ENCODE measurements around the gene ARHGAP6. TPM values are rescaled to one million over a fixed set of nuclear protein-coding genes. Genes with fewer than 3 reads are reported as not detected.

The ARHGAP6 gene
- polyA plus RNA-seq, 3 donors = 0.31 to 1.1 (median 0.40) TPM

DNA sequence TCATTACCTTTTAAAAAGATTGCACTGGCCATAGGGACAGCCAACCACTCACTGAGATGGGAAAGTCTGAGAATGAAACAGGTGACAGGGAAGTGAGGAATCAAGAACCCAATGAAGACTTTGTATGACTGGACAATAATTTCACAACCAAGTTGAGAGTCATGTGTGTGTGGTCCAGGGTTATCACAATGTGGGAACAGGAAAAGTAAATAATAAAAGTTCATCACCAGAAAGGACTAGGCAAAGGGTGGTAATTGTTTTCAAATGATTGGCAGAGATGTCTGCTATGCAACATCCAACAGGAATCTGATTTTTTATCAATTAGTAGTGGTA is 243.2 kb downstream of the ARHGAP6 start:
- Mint-ChIP-seq H3K27ac (peak overlapping the region in 3 of 7 donors; percentile 31 to 66 (median 31)), H3K4me1 (peaks cover 24% of the 10 kb centered on the region), H3K4me3 (no peak overlapping the region), H3K36me3 (no peaks in the 10 kb centered on the region), H3K9me3 (peaks cover 0 to 12% (median 3%) of the 10 kb centered on the region in 7 donors), H3K27me3 (ENCODE audit: low read depth in 3 of 3) (peaks cover 16 to 19% (median 18%) of the 10 kb centered on the region in 3 donors)
- H3K9me3 ChIP-seq (replicated peaks in 1 of 2; ENCODE audit: control insufficient read depth in 1 of 2, insufficient read depth in 1 of 2, low read length in 2 of 2) = no peaks in the 10 kb centered on the region
- no peak overlapping the region for H3K4me3 ChIP-seq (replicated peaks in 1 of 3; ENCODE audit: low read depth in 2 of 3, low read length in 3 of 3)
- no peaks in the 10 kb centered on the region for H3K36me3 ChIP-seq (replicated peaks in 1 of 2; ENCODE audit: control insufficient read depth in 1 of 2, insufficient read depth in 2 of 2, low read length in 2 of 2)
- intact Hi-C loops (cut with micrococcal nuclease) = no loop called here
- peaks cover 15 to 21% of the 10 kb centered on the region in 2 donors for H3K27me3 ChIP-seq (ENCODE audit: control insufficient read depth in 2 of 2, insufficient read depth in 2 of 2, low read length in 2 of 2)
- H2AFZ ChIP-seq (ENCODE audit: insufficient read depth, low read depth, low read length, poor library complexity, severe bottlenecking) = no peak overlapping the region
- TF ChIP-seq CTCF (IDR thresholded peaks at IDR 0.05) = no peak
- no peak overlapping the region for H3K27ac ChIP-seq (ENCODE audit: low read depth in 1 of 2, low read length in 2 of 2)
- DNase-seq = peak in 2 of 3 donors; percentile 8 to 14
- no peak overlapping the region for H3K4me2 ChIP-seq (replicated peaks; ENCODE audit: extremely low read depth, low read length, poor library complexity, severe bottlenecking)
- H3K4me1 ChIP-seq (ENCODE audit: control insufficient read depth in 1 of 2, insufficient read depth in 2 of 2, low read length in 2 of 2) = peaks cover 6 to 12% of the 10 kb centered on the region in 2 donors
- no peaks in the 10 kb centered on the region for H3K79me2 ChIP-seq (ENCODE audit: insufficient read depth, low read length)
- H3K9ac ChIP-seq (ENCODE audit: insufficient read depth, low read length, poor library complexity, severe bottlenecking) = no peak overlapping the region
- no peaks in the 10 kb centered on the region for H4K20me1 ChIP-seq (ENCODE audit: insufficient read depth, low read length)

GRCh38 chrX:11421805-11422524 is 243.8 kb downstream of the ARHGAP6 start:
- peak overlapping the region in 4 of 7 donors; percentile 16 to 66 (median 31) for H3K27ac Mint-ChIP-seq
- no peak overlapping the region for H2AFZ ChIP-seq (ENCODE audit: insufficient read depth, low read depth, low read length, poor library complexity, severe bottlenecking)
- H3K27ac ChIP-seq (ENCODE audit: low read depth in 1 of 2, low read length in 2 of 2) = no peak overlapping the region
- peaks cover 12 to 15% (median 12%) of the 10 kb centered on the region in 3 donors for H3K27me3 Mint-ChIP-seq (ENCODE audit: low read depth in 3 of 3)
- no peaks in the 10 kb centered on the region for H3K36me3 ChIP-seq (replicated peaks in 1 of 2; ENCODE audit: control insufficient read depth in 1 of 2, insufficient read depth in 2 of 2, low read length in 2 of 2)
- no peaks in the 10 kb centered on the region for H3K79me2 ChIP-seq (ENCODE audit: insufficient read depth, low read length)
- H3K4me3 Mint-ChIP-seq = no peak overlapping the region
- no peaks in the 10 kb centered on the region for H4K20me1 ChIP-seq (ENCODE audit: insufficient read depth, low read length)
- no peaks in the 10 kb centered on the region for H3K36me3 Mint-ChIP-seq
- peaks cover 15 to 16% of the 10 kb centered on the region in 2 donors for H3K27me3 ChIP-seq (ENCODE audit: control insufficient read depth in 2 of 2, insufficient read depth in 2 of 2, low read length in 2 of 2)
- peaks cover 6 to 12% of the 10 kb centered on the region in 2 donors for H3K4me1 ChIP-seq (ENCODE audit: control insufficient read depth in 1 of 2, insufficient read depth in 2 of 2, low read length in 2 of 2)
- TF ChIP-seq CTCF (IDR thresholded peaks at IDR 0.05) = no peak
- H3K9ac ChIP-seq (ENCODE audit: insufficient read depth, low read length, poor library complexity, severe bottlenecking) = no peak overlapping the region
- peaks cover 22% of the 10 kb centered on the region for H3K4me1 Mint-ChIP-seq
- no peaks in the 10 kb centered on the region for H3K9me3 ChIP-seq (replicated peaks in 1 of 2; ENCODE audit: control insufficient read depth in 1 of 2, insufficient read depth in 1 of 2, low read length in 2 of 2)
- DNase-seq = no peak
- H3K4me3 ChIP-seq (replicated peaks in 1 of 3; ENCODE audit: low read depth in 2 of 3, low read length in 3 of 3) = no peak overlapping the region
- H3K4me2 ChIP-seq (replicated peaks; ENCODE audit: extremely low read depth, low read length, poor library complexity, severe bottlenecking) = no peak overlapping the region
- peaks cover 0 to 10% (median 1%) of the 10 kb centered on the region in 7 donors for H3K9me3 Mint-ChIP-seq
- intact Hi-C loops (cut with micrococcal nuclease) = no loop called here
- WGBS (ENCODE audit: insufficient coverage) = no CpG with 5 or more reads among the region's 5 CpGs
